Measurements from ENCODE around the gene BCL7B. TPM values are rescaled to one million over a fixed set of nuclear protein-coding genes. Genes with fewer than 3 reads are reported as not detected.

BCL7B gene
- total RNA-seq, 1 experiment from 2014 or later: 50.4 TPM

- RAD21 ChIA-PET (ENCODE audit: low non-redundant PET in 1 of 2, low total read pairs in 2 of 2, uncharacterized antibody in 2 of 2, unreplicated experiment in 2 of 2): no interaction called here
- Histone ChIP-seq H3K4me1 (ENCODE audit: control insufficient read depth in 1 of 2, insufficient read depth in 2 of 2, low read length in 2 of 2) (peaks cover 0 to under 1% of the 10 kb centered on the region in 2 experiments; a peak in 1 of 4 replicates), H3K4me3 (replicated peaks in 1 of 2; ENCODE audit: low read depth in 1 of 2, low read length in 2 of 2) (no peak overlapping the region), H3K9me2 (ENCODE audit: insufficient read depth) (no peaks in the 10 kb centered on the region), H3K27ac (ENCODE audit: low read depth, low read length) (no peak overlapping the region), H3K79me2 (ENCODE audit: insufficient read depth, low read length) (peaks cover 28% of the 10 kb centered on the region; the same call in 1 of the 2 replicates), H3K4me2 (ENCODE audit: low read length) (no peak overlapping the region), H3K9ac (ENCODE audit: low read length) (no peak overlapping the region), H3K27me3 (ENCODE audit: insufficient read depth, low read length) (no peaks in the 10 kb centered on the region), H3K36me3 (ENCODE audit: control insufficient read depth in 1 of 2, insufficient read depth in 2 of 2, low read length in 2 of 2) (peaks cover 48 to 51% of the 10 kb centered on the region in 2 experiments), H2AFZ (ENCODE audit: low read depth, low read length, poor library complexity, severe bottlenecking) (no peak overlapping the region), H4K20me1 (ENCODE audit: insufficient read depth) (no peaks in the 10 kb centered on the region), H3K9me3 (ENCODE audit: control insufficient read depth in 1 of 2, insufficient read depth in 1 of 2, low read depth in 1 of 2, low read length in 2 of 2) (no peaks in the 10 kb centered on the region)
- intact Hi-C loops (cut with micrococcal nuclease): no loop called here
- CTCF ChIA-PET: no interaction called here
- no peak for DNase-seq (ENCODE audit: low read depth, low spot score)
- ATAC-seq: no peak
- POLR2A ChIA-PET: no interaction called here
- no TSS peak for BruUV-seq (replicated peaks)
- TF ChIP-seq EZH2 (IDR thresholded peaks at IDR 0.05) (no peak), YY1 (IDR thresholded peaks at IDR 0.05; ENCODE audit: extremely low read depth, insufficient replicate concordance, low read depth, low read length) (no peak), SRF (IDR thresholded peaks at IDR 0.05; ENCODE audit: low read depth) (no peak), SP1 (IDR thresholded peaks at IDR 0.05; ENCODE audit: low read depth) (no peak), FOSL1 (IDR thresholded peaks at IDR 0.05; ENCODE audit: low read depth) (no peak), SIN3A (IDR thresholded peaks at IDR 0.05; ENCODE audit: low read depth) (no peak), ELF1 (IDR thresholded peaks at IDR 0.05; ENCODE audit: borderline replicate concordance, low read depth) (no peak), POLR2AphosphoS5 (IDR thresholded peaks at IDR 0.05; ENCODE audit: low read depth, low read length) (no peak), RAD21 (IDR thresholded peaks at IDR 0.05; ENCODE audit: low read depth) (no peak), ATF3 (IDR thresholded peaks at IDR 0.05) (no peak), ZBTB33 (IDR thresholded peaks at IDR 0.05; ENCODE audit: extremely low read depth, insufficient replicate concordance, low read length) (no peak), REST (IDR thresholded peaks at IDR 0.05; ENCODE audit: low read depth) (no peak), CBX3 (IDR thresholded peaks at IDR 0.05; ENCODE audit: low read depth) (no peak), EGR1 (IDR thresholded peaks at IDR 0.05; ENCODE audit: low read depth) (no peak), CTCF (IDR thresholded peaks at IDR 0.05 in 2 of 3, conservative IDR thresholded peaks at IDR 0.05 in 1 of 3; ENCODE audit: borderline replicate concordance in 1 of 3, insufficient read depth in 1 of 3, low read depth in 2 of 3, low read length in 2 of 3) (no peak), POLR2A (IDR thresholded peaks at IDR 0.05; ENCODE audit: borderline replicate concordance, extremely low read depth, insufficient read depth, insufficient read length) (no peak), JUND (IDR thresholded peaks at IDR 0.05) (no peak), EZH2phosphoT487 (IDR thresholded peaks at IDR 0.05; ENCODE audit: borderline replicate concordance) (no peak), CEBPB (IDR thresholded peaks at IDR 0.05; ENCODE audit: low read depth) (no peak), MAX (IDR thresholded peaks at IDR 0.05) (no peak)
Measured at GRCh38 chr7:73570521-73570920, 13.0 kb upstream of the BCL7B start.
